GM21526 (cell line): ENCODE measurements around the gene AGPAT2.

Source experiments
- ATAC-seq: cut with Tn5 transposase; IDR thresholded peaks from one replicate; pipeline ENCODE4 v1.9.1; 2021; ENCODE audit warnings: moderate library complexity; ENCODE audit not compliant: unreplicated experiment, low FRiP score

AGPAT2 gene

DNA sequence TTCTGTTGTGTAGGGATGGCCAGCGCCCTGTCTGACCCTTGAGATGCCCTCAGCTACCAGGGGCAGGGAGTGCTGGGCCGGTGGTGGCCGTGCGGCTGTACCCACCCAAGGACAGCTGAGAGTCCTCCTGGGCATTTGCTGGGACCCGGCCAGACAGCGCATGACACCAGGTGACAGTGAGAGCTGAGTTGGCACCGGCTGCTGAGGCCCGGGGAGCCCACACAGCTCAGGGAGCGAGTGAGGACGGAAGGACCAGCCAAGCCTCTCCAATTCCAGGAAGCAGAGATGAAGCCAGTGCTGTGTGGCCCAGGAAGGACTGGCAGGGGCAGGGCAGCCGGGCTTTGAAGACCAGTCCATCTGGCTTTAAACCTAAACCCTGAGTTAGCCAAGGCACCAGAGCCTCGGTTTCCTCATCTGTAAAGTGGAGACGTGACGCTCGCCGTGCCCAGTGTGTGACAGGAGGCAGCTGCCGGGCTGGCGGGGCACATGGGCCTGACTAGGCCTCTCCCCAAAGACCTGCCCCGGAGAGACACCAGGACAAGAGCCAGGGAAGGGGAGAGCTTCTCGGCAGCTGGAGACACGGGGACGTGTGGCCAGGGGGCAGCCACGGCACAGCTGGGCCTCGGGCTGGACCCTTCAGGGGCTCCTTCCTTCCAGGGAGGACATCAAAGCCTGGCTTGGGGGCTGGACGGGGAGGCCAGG is 3.0 kb upstream of the AGPAT2 start:
- ATAC-seq, result no peak

DNA sequence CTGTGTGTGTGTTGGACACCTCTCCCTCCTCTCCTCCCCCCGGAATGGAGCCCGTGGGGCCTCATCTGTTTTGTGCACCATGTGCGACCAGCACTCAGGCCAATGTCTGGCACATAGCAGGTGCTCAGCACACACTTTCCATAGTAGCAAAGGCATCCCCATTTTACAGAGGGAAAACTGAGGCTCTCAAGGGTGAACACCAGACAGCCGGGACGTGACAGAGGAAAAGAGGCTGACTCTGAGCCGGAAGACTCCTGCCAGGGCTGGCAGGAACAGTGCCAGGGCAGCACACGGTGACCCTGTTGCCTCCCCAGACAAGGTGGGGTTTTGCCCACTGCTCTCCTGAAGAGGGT is 1.8 kb upstream of the AGPAT2 start:
- ATAC-seq, result no peak

DNA sequence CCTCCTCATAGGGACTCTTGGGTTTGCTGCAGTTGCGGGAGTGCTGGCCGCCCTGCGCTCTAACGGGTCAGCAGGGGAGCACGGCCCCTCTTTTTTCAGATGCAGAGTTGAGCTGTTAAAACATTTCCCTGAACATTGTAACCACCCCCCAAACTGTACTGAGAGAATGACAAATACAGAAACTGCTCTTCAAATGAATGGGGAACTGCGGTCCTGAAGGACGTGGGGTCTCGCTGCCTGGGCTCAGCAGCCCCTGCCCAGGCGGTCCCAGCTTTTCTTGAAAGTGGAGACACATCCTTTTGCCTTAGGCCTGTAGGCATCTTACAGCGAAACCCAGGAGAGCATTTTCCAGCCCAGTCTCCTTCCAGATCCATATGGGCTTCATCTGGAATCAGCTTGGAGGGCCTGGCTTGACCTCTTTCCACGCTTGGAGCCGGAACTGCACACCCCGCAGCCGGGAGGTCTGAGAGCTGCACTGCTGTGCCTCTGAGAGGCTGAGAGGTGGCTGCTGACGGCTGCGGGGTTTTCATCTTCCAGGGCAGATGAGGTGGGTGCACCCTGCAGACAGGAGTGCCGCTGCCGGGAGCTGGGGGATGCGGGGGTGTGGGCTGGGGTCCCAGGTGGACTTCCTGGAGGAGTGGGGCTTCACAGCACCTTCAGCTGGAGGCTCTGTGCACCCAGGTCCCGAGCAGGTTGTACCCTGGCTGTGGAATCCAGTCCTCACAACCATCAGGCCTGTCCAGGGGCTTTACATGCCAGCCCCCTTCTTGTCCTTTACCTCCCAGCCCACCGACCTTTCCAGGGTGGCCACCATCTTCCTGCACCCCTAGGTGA is 1.2 kb upstream of the AGPAT2 start:
- no peak for ATAC-seq

DNA sequence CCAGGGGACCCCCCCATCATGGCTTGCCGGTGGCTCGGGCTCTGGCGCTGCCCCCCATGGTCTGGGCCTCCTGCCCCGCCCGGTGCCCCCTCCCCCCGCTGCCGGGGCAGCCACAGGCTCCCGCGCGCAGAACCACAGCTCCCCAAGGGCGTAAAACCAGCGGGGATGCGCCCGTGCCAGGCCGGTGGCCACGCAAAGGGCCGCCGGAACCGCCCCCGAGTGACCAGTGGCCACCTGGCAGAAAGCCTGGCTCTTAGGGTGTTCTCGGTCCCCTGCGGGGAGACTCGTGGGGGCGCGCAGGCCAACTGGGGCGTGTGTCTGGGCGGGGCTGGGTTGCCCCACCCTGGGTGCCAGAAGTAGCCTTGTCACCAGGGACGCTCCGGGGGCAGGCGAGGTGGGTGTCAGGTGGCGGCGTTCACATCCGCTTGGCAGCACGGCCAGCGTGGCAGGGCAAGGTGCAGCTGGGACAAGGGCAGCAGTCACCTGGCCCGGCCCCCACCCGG is 515 bp upstream of the AGPAT2 start:
- ATAC-seq, result no peak

DNA sequence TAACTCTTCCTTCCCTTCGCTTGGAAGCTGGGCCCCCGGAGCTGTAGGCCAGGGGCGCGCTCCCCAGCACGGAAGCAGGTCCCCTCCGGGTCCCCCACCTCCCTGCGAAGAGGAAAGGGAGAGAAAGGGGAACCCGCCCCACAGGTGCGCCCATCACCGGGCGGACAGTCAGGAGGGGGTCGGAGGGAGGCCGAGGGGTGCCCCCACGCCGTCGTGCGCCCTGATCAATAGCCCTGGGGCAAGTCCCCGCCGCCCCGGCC is 793 bp downstream of the AGPAT2 start:
- no peak for ATAC-seq

DNA sequence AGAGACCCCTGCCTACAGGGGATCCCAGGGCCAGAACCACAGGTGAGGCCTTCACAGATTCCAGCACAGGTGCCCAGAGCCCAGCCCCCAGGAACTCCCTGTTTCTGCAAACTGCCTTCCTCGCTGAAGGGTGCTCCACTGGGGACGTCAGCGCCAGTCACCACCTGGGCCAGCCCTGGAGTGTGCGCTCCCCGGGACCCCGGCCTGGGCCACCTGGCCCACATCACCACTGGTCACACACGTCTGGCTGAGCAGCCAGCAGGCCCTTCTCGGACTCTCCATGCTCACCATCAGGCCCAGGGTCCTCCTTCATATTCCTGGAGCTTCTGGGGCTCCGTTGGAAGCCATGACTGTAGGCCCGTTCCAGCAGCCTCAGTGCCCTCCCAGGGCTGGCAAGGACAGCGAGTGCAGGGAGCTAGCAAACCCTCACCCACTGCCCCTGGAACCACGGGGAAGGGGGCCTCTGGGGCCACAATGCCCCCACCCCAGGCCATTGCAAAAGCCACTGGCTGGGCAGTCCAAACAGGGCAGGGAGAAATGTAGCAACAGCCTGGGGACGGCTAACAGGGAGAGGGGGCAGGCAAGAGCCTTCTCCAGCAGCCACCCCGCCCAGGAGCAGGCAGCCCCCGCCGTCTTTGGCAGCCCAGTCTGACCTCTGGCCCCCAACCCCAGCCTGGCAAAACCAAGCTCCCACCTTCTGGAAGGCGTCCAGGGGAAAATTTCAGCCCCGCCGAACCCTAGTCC is 1.3 kb downstream of the AGPAT2 start:
- ATAC-seq, result no peak

DNA sequence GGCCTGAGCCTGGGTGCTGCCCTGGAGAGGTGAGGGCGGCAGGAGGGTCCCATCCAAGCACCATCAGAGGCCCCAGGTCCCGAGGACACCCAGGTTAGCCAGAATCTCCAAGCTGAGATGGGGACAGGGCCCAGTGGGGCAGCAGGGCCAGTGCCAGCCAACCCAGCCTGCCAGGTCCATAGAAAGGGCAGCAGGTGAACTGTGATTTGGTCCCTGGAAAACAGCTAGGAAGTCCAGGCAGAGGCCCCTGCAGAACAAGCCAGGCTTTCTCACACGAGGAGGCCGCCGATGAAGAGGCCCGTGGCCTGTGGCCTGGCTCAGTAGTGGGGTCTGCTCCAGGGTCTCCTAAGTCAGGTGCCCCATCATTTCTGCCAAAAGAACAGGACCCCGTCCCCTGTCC is 2.0 kb downstream of the AGPAT2 start:
- no peak for ATAC-seq

DNA sequence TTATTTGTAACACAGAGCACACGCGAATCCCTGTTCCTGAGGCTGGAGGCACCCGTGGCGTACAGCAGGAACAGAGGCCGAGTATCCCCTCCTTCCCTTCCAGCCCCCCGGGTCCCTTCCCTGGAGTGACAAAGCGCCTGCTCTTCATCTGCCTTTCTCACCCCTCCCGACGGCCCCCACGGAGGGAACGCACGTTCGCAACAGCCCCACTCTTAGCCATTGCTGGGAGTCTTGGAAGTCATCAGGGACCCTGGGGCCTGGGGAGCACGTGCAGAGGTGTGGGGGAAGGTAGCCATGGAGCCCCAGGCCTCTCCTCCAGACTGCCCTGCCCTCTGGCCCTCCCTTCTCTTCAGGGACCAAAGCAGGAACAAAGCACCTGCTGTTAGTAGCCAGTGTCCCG is 2.5 kb downstream of the AGPAT2 start:
- no peak for ATAC-seq

DNA sequence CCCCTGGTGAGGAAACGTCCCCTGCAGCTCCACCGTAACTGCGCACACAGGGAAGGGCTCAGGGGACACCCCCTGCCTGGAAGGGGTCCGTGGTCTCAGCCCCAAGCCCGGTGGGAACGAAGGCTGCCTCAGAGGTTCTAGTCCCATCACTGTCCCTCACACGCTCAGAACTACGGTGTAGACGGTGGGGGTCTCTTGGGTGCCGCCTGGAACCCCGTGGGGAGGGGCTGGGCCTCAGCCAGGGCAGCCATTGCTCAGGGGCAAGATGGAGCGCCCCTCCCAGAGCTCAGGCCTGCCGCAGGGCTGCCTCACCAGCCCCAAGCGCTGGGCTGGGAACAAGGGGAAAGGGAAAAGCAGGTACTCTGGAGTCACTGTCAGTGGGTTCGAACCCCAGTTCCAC is 2.9 kb downstream of the AGPAT2 start:
- ATAC-seq, result no peak

DNA sequence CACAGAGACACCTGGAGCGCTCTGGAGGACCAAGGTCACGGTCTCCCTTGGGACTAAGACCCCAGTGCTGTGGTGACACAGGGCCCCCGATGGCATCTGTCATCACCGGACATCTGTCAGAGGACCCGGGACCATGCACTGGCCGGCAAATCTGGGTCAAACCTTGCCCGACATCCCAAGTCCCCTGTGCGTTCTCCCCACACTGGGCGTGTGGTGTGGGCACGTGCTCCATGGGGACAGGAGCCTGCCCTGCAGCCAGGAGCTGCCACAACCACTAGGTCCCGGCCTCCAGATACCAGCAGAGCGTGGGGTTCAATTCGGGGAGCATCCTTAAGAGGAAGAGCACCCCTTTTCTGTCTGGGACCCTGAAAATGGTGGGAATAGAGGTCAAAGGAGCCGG is 3.5 kb downstream of the AGPAT2 start:
- no peak for ATAC-seq

DNA sequence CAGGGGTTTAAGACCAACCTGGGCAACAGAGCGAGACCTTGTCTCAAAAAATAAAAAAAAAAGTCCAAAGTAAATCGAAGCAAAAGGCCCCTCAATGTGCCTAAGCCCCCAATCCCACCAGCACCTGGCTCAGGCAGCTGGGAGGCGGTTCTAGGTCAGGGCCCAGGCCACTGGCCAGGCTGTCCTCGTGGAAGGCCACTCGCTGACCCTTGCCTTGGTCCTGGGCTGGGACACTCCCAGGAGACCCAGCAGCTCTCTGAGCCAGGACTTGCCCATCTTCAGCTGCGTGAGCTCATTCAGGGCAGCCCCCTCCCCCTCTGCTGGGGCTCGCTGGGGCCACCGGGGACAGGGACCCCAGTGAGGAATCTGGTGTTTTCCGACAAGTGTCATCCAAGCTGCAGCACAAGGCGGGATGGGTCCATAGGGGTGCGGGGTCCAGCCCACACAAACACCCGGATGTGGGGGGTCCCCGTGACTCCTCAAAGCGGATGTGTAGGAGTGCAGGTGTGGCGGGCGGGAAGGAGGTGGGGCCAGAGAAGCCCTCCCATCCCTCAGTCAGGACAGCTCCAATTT is 4.0 kb downstream of the AGPAT2 start:
- no peak for ATAC-seq

DNA sequence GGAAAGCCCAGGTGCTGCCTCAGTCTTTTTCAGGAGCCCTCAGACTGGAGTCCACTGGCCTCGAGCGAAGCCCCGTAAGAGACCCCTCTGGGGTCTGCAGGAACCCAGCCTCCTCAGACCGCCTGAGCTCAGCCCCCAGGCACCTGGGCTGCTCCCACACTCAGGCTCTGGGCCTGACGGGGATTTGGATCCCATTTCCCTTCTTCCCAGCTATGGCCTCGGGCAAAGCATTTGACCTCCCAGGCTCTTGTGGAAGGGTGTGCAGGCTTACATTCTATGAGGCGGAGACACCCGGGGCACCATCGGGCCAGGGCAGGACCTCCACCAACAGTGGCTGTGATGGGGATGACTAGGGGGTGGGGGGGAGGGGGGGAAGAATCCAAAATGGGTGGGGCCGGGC is 4.5 kb downstream of the AGPAT2 start:
- ATAC-seq, result no peak

DNA sequence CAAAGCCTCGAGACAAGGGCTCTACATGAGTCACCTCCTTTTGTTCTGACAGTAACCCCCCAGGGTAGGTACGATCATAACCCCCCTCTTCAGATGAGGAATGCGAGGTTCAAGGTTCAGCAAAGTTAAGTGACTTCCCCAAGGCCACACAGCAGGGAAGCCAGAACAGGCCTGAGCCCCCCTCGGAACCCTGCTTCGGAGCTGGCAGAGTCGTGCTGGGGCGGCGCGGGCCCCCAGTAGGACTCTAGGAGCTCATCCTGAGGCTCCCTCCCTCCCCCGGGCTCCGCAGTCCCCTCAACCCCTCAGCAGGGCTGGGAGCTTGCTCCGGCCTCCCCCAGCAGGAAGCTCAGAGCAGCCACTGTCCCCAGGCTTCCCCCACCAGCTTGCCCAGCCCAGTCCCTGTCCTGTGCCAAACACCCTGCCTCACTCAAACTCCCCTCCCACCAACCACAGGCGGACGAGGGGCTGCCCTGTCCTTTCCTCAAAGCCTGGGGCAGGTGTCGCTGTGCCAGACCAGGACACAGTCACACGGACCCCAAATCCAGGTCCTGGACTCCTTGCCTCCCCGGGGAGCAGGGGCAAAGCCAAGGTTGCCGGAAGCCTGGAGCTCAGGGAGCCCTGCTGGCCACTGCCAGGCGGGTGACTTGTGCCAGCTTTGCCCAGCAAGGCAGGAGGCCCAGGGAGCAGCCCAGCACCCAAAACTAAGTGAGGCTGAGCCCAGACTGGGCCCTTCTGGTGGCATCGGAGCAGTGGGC is 5.1 kb downstream of the AGPAT2 start:
- ATAC-seq, result no peak

DNA sequence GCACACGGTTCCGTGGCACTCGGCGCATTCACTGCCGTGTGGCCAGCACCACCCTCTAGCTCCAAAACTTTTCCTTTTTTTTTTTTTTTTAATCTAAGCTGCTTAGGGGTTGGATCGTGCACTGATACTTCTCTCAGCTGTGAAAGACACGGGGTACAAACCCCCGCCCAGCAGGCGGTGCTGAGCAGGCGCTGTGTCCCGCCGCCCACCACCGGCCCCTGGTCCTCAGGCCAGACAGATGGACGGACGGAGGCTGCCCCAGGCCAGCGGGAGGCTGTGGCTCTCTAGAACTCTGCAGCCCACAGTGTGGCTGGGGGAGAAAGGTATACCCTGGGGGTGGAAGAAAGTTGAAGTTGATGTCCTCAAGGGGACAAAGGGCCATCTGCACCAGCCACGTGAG is 6.2 kb downstream of the AGPAT2 start:
- ATAC-seq, result no peak

DNA sequence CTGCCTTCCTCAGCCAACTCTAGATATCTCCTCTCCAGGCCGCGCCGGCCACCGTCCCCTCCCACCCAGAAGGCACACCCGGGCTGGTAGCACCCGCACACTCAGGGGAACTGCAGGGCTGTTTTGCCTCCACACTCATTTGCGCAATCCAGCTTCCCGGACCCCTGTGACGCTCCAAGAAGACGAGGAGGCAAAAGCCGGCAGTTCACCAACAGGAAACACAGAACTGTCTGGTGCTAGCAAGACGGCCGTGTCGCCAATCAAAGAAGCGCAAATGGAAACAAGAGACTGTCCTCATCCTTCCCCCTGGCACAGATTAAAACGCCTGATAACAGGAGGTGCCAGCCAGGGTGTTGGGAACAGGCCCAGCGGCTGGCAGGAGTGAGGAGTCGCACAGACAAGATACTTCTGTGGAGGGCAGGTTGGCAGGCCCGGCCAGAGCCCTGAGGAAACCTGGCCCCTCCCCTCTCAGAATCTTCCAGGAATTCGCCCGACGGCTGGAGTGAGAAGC is 7.8 kb downstream of the AGPAT2 start:
- no peak for ATAC-seq

DNA sequence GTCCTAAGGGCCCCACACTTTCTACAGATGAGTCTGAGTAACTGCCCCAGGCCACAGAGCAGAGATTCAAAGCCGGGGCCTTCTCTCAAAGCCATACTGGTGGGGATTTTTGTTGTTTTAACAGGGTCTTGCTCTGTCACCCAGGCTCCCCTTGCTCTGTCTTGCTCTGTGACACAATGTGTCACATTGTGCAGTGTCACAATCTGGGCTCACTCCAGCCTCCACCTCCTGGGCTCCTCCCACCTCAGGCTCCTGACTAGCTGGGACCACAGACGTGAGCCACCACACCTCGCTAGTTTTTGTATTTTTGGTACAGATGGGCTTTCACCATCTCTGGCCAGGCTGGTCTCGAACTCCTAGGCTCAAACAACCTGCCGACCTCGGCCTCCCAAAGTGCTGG is 8.6 kb downstream of the AGPAT2 start:
- no peak for ATAC-seq

DNA sequence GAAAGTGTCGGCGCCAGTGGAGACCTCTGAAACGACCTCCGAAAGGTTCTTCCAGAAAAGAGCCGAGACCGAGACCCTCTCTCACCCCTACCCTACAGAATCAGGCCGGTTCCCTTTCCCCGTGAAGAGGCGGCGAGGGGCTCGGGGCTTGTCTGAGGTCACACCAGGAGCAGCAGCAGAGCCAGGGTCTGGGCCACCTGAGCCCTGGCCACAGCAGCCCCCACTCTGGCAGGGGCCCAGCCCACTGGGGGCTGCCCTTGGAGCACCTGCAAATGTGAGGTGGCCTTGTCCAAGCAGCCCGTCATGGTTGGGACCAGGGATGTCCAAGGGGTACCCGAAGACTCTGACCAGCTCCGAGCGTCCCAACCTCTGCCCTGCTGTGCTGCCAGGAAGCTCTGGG is 9.2 kb downstream of the AGPAT2 start:
- no peak for ATAC-seq

DNA sequence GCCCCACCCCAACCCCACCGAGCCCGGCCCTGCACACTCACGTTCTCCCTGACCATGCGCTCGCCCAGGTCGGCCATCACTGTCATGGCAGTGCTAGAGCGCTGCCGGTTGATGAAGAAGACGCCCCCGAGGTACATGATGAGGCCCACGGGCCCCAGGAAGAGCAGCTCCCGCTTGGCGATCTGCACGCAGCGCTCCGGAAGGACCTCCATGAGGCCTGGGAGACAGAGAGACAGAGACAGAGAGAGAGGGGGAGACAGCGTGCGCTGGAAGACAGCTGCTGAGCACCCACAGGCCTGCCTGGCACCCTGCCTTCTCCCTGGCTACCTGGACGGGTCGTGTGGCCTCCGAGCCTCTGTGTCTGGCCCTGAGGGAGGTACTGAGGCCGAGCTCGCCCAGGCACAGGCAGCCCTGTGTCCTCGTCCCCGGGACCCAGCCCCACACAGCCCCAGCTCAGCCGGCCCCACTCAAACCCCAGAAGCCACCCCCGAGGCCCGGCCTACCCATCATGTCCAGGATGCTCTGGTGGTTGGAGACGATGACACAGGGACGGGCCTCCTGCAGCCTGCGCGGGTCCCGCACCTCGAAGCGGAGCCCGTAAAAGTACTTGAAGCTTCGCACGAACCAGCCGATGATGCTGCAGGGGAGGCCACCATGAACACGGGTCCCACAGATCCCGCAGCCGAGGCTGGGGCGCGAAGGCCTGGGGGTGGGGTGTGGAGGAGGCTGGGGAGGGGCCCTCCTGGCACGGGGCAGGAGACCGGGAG is 10.2 kb downstream of the AGPAT2 start:
- no peak for ATAC-seq

DNA sequence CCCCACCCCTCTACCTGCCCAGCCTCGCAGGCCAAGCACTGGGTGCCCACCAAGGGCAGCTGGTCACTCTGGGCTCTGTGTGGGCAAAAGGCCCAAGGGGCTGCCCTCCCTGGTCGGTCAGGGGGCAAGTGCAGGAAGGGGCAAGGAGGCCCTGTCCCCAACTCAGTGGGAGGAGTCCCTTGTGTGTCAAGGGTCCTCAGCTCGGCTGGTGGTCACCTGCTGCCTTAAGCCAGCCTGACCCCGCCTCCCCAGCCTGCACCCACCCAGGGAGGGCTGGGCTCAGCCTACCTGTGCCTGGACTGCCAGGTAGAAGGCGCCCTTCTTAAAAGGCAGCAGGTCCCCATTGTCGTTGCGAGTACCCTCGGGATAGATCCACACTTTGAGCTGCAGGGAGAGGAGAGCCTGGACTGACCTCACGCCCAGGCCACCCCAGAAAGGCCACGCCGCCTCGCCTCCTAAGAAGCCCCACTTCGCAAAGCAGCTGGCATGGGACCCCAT is 10.9 kb downstream of the AGPAT2 start:
- ATAC-seq, result no peak
